ENCODE results near the gene WDR18.
A peak's percentile ranks its signal among the peaks of the same experiment; 100 is the strongest.

GRCh38 chr19:944171-944567, 40.0 kb upstream of the WDR18 start:
- TF ChIP-seq, protein P1, sequence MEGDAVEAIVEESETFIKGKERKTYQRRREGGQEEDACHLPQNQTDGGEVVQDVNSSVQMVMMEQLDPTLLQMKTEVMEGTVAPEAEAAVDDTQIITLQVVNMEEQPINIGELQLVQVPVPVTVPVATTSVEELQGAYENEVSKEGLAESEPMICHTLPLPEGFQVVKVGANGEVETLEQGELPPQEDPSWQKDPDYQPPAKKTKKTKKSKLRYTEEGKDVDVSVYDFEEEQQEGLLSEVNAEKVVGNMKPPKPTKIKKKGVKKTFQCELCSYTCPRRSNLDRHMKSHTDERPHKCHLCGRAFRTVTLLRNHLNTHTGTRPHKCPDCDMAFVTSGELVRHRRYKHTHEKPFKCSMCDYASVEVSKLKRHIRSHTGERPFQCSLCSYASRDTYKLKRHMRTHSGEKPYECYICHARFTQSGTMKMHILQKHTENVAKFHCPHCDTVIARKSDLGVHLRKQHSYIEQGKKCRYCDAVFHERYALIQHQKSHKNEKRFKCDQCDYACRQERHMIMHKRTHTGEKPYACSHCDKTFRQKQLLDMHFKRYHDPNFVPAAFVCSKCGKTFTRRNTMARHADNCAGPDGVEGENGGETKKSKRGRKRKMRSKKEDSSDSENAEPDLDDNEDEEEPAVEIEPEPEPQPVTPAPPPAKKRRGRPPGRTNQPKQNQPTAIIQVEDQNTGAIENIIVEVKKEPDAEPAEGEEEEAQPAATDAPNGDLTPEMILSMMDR (IDR thresholded peaks at IDR 0.05; ENCODE audit: insufficient read depth, low read length) = no peak
- TF ChIP-seq POLR2AphosphoS5 (IDR thresholded peaks at IDR 0.05; ENCODE audit: low read depth) (peak; percentile 72), GABPA (IDR thresholded peaks at IDR 0.05; ENCODE audit: low read depth) (no peak)

All from HL-60 (cell line).